Endothelial cell of umbilical vein (primary cell): ENCODE data around the gene CLCN2. TPM values are rescaled to one million over a fixed set of nuclear protein-coding genes. Genes with fewer than 3 reads are reported as not detected.

ENCODE experiments used
- BruUV-seq: library from RNA; stranded (reverse); fragments of 400-500 nt; replicated peaks from 2 replicates; lab custom pipeline; 2021; lab: Mats Ljungman, UMichigan
- CTCF ChIA-PET: fragments of 300-600, 350-600 bp; sonication (Branson Sonifier 250); formaldehyde crosslinking; loops from one replicate; lab custom pipeline; 2021; ENCODE audit warnings: antibody characterized with exemption, inconsistent platforms; lab: Charles Lee
- POLR2A ChIA-PET: fragments of 300-600, 350-600 bp; sonication (Branson Sonifier 250); formaldehyde crosslinking; loops from one replicate; lab custom pipeline; 2021; ENCODE audit warnings: antibody characterized with exemption, inconsistent platforms; lab: Charles Lee
- DNase-seq: peaks from one replicate; pipeline ENCODE4 v3.0.0-alpha.2; 2011; ENCODE audit warnings: low read depth, low spot score
- FAIRE-seq: peaks from 2 replicates; lab custom pipeline; 2011; peaks lifted over from hg19 to GRCh38; lab: Jason Lieb, UNC
- H2AFZ ChIP-seq: 2 replicates; pipeline ENCODE4 v1.6.0; 2012; ENCODE audit warnings: low read depth, low read length, control low read depth, inconsistent platforms
- H3K27ac ChIP-seq: 2 replicates; pipeline ENCODE4 v1.5.1; 2011; ENCODE audit warnings: low read depth, mild to moderate bottlenecking, control low read depth, low read length, moderate library complexity; ENCODE audit not compliant: insufficient read depth
- H3K27me3 ChIP-seq, 2 experiments: 2 replicates each; pipeline versions ENCODE4 v1.6.0 to v1.6.1; 2011; ENCODE audit warnings: low read length in 2 of 2, mixed read lengths in 1 of 2; ENCODE audit not compliant: control insufficient read depth in 2 of 2, insufficient read depth in 2 of 2
- H3K36me3 ChIP-seq, 2 experiments: 2 replicates in 1 of 2; 3 replicates in 1 of 2; pipeline ENCODE4 v1.5.1; 2011; ENCODE audit warnings: low read length in 2 of 2, mild to moderate bottlenecking in 1 of 2, moderate library complexity in 1 of 2; ENCODE audit not compliant: control insufficient read depth in 2 of 2, insufficient read depth in 2 of 2; ENCODE audit errors: extremely low read depth in 1 of 2
- H3K4me1 ChIP-seq: 3 replicates; pipeline ENCODE4 v1.5.1; 2011; ENCODE audit warnings: mild to moderate bottlenecking, low read length; ENCODE audit not compliant: control insufficient read depth, insufficient read depth; ENCODE audit errors: extremely low read depth
- H3K4me2 ChIP-seq: 2 replicates; pipeline ENCODE4 v1.6.1; 2011; ENCODE audit warnings: low read length, control low read depth, mixed read lengths; ENCODE audit not compliant: insufficient read depth
- H3K4me3 ChIP-seq, 3 experiments: fragments of 200-600 bp in 1 of 3; sonication (generic), shearing (Covaris generic) in 1 of 3; replicated peaks in 1 of 3; 2 replicates each; pipeline ENCODE4 v1.5.1; 2011 to 2016; ENCODE audit warnings: control low read depth in 3 of 3, low read length in 3 of 3, mild to moderate bottlenecking in 2 of 3, inconsistent platforms in 1 of 3, low read depth in 1 of 3, moderate library complexity in 1 of 3; ENCODE audit not compliant: insufficient read depth in 1 of 3
- H3K79me2 ChIP-seq: 2 replicates; pipeline ENCODE4 v1.6.0; 2012; ENCODE audit warnings: low read length, inconsistent platforms; ENCODE audit not compliant: control insufficient read depth, insufficient read depth
- H3K9ac ChIP-seq: replicated peaks from 2 replicates; pipeline ENCODE3; 2011; ENCODE audit warnings: low read length, control low read depth; ENCODE audit not compliant: insufficient read depth; ENCODE audit errors: extremely low read depth
- H3K9me1 ChIP-seq: replicated peaks from 3 replicates; pipeline ENCODE4 v1.6.0; 2011; ENCODE audit warnings: mild to moderate bottlenecking, low read length; ENCODE audit not compliant: control insufficient read depth, insufficient read depth; ENCODE audit errors: extremely low read depth
- H3K9me3 ChIP-seq: replicated peaks from 2 replicates; pipeline ENCODE4 v1.5.1; 2012; ENCODE audit warnings: low read length, inconsistent platforms; ENCODE audit not compliant: control insufficient read depth, insufficient read depth
- H4K20me1 ChIP-seq: replicated peaks from 2 replicates; pipeline ENCODE3; 2011; ENCODE audit warnings: mild to moderate bottlenecking, low read length; ENCODE audit not compliant: control insufficient read depth, insufficient read depth; ENCODE audit errors: extremely low read depth
- EZH2 ChIP-seq: IDR thresholded peaks from 2 replicates; pipeline ENCODE4 v1.6.1; 2012; ENCODE audit warnings: borderline replicate concordance, low read depth, mild to moderate bottlenecking, moderate library complexity, low read length, inconsistent platforms; ENCODE audit not compliant: severe bottlenecking
- FOS ChIP-seq: IDR thresholded peaks from 2 replicates; pipeline ENCODE4 v1.6.1; 2011; ENCODE audit warnings: mild to moderate bottlenecking, low read length, moderate library complexity, borderline replicate concordance; ENCODE audit not compliant: insufficient read depth
- GATA2 ChIP-seq: IDR thresholded peaks from 2 replicates; pipeline ENCODE4 v1.7.0; 2011; ENCODE audit warnings: low read depth, mild to moderate bottlenecking, moderate library complexity, mixed read lengths, low read length; ENCODE audit not compliant: insufficient read length, insufficient read depth
- JUN ChIP-seq: IDR thresholded peaks from 2 replicates; pipeline ENCODE4 v1.6.1; 2011; ENCODE audit warnings: borderline replicate concordance, low read depth; ENCODE audit not compliant: insufficient read length, insufficient read depth
- MAX ChIP-seq: IDR thresholded peaks from 2 replicates; pipeline ENCODE4 v1.6.1; 2011; ENCODE audit not compliant: insufficient read depth, insufficient read length
- MYC ChIP-seq: IDR thresholded peaks from one replicate; pipeline ENCODE4 v1.6.1; 2011; ENCODE audit warnings: mild to moderate bottlenecking, low read depth, low read length
- POLR2A ChIP-seq: IDR thresholded peaks from 2 replicates; pipeline ENCODE4 v1.6.1; 2012; ENCODE audit warnings: low read depth, mild to moderate bottlenecking, control low read depth, low read length
- POLR2AphosphoS5 ChIP-seq: IDR thresholded peaks from 2 replicates; pipeline ENCODE4 v1.6.1; 2012; ENCODE audit warnings: low read depth, mild to moderate bottlenecking, control low read depth, low read length, moderate library complexity; ENCODE audit not compliant: insufficient read depth
- dilution Hi-C: fragments of 300-500 bp; cut with MboI; formaldehyde crosslinking; loops from one replicate; pipeline ENCODE4 v1.15.0; 2019; ENCODE audit warnings: low sequenced_read_pairs; ENCODE audit not compliant: extremely low pct_ligation_motif_present
- intact Hi-C: fragments of 100-400 bp; cut with micrococcal nuclease; formaldehyde crosslinking; loops from one replicate; pipeline ENCODE4 v1.10.0; 2022
- polyA plus RNA-seq, 4 experiments: library from polyadenylated mRNA; depleted of rRNA in 3 of 4; stranded (reverse) in 3 of 4; unstranded in 1 of 4; fragments of >200 nt; gene quantifications; 2 replicates each; pipeline versions ENCODE4 v1.2.1 to v1.2.3, GENCODE V29; 2011 to 2012; ENCODE audit warnings: missing spikeins in 1 of 4
- total RNA-seq: library from RNA; stranded (reverse); gene quantifications from 2 replicates; pipeline ENCODE4 v1.2.3, GENCODE V29; 2021
- TF ChIP-seq, protein P1 (sequence below), 2 donors: IDR thresholded peaks; 1 replicate in 1 of 2; 2 replicates in 1 of 2; pipeline ENCODE4 v1.5.1; 2011; ENCODE audit warnings: low read length in 2 of 2, mild to moderate bottlenecking in 2 of 2, moderate library complexity in 2 of 2, control low read depth in 1 of 2, inconsistent platforms in 1 of 2, low read depth in 1 of 2; ENCODE audit not compliant: insufficient read depth in 1 of 2; ENCODE audit errors: extremely low read depth in 1 of 2

The CLCN2 gene
- total and polyA plus RNA-seq, 2 donors (not counting 3 experiments of a cell fraction or from before 2014, with no cell fraction given) = 3.5 to 6.5 TPM

DNA sequence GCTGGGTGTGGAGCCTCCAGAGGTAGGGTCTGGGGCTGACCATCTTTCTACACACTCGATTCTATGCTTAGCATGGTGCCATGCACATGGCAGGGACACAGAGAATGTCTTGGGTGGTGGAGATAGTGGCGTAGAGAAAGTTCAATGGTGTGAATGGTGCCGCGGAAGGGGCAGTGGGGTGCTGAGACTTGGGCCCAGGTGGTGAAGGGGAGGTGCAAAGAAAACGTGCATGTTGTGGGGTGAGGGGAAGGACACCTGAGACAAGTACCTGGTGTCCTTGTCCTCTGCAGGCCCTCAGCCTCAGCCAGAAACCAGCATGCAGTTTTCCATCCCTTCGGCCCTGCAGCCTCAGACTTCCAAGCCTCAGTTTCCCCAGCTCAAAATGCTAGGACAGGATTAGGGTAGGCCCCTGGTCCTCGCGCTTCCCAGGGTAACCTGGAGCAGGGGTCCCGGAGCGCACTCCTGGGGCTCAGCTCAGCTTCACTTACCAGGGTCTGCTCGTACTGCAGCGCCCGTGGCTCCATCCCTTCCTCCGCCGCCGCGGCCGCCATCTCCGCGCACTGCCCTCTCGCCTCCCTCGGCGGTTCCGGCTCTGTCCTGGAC, 375 bp downstream of the CLCN2 start:
- peaks cover 21% of the 10 kb centered on the region for H3K79me2 ChIP-seq
- H3K4me1 ChIP-seq = peaks cover 14% of the 10 kb centered on the region
- no peak overlapping the region for H3K27ac ChIP-seq
- no peaks in the 10 kb centered on the region for H3K9me3 ChIP-seq
- no TSS peak for BruUV-seq
- peak overlapping the region; percentile 3 to 87 (median 59) for H3K4me3 ChIP-seq
- H4K20me1 ChIP-seq = no peaks in the 10 kb centered on the region
- H3K36me3 ChIP-seq = peaks cover 0 to 6% of the 10 kb centered on the region in 2 experiments
- TF ChIP-seq FOS (no peak), POLR2A (no peak), JUN (no peak), GATA2 (no peak), MAX (no peak)
- DNase-seq (peak; percentile 18), FAIRE-seq (peak; percentile 37)
- CTCF ChIA-PET = interaction anchor here (1.2 to 2.9 kb wide), 7 partner anchors 11 to 180 kb away, joined by 3 to 17 read pairs (median 4); no protein-coding TSS in a partner anchor
- intact Hi-C loops (no loop called here), dilution Hi-C loops (no loop called here)
- H3K4me2 ChIP-seq = peak overlapping the region; percentile 36
- H3K27me3 ChIP-seq = no peaks in the 10 kb centered on the region
- H3K9me1 ChIP-seq = no peaks in the 10 kb centered on the region
- peak overlapping the region; percentile 32 for H2AFZ ChIP-seq
- peak overlapping the region; percentile 18 for H3K9ac ChIP-seq
- POLR2A ChIA-PET = no interaction called here

- Histone ChIP-seq H3K9me3 (no peaks in the 10 kb centered on the region), H3K36me3 (peaks cover 0 to 5% of the 10 kb centered on the region in 2 experiments), H2AFZ (no peak overlapping the region), H3K4me3 (no peak overlapping the region), H3K4me1 (peaks cover 14% of the 10 kb centered on the region), H3K9ac (no peak overlapping the region), H3K79me2 (peaks cover 21% of the 10 kb centered on the region), H3K4me2 (peak overlapping the region; percentile 36), H3K9me1 (no peaks in the 10 kb centered on the region), H4K20me1 (no peaks in the 10 kb centered on the region), H3K27me3 (no peaks in the 10 kb centered on the region), H3K27ac (no peak overlapping the region)
- POLR2A ChIA-PET = no interaction called here
- dilution Hi-C loops (no loop called here), intact Hi-C loops (no loop called here)
- FAIRE-seq (no peak), DNase-seq (no peak)
- CTCF ChIA-PET = interaction anchor here (1.2 to 2.9 kb wide), 6 partner anchors 11 to 181 kb away, joined by 3 to 17 read pairs (median 4); no protein-coding TSS in a partner anchor
- BruUV-seq = no TSS peak
- TF ChIP-seq, protein P1, sequence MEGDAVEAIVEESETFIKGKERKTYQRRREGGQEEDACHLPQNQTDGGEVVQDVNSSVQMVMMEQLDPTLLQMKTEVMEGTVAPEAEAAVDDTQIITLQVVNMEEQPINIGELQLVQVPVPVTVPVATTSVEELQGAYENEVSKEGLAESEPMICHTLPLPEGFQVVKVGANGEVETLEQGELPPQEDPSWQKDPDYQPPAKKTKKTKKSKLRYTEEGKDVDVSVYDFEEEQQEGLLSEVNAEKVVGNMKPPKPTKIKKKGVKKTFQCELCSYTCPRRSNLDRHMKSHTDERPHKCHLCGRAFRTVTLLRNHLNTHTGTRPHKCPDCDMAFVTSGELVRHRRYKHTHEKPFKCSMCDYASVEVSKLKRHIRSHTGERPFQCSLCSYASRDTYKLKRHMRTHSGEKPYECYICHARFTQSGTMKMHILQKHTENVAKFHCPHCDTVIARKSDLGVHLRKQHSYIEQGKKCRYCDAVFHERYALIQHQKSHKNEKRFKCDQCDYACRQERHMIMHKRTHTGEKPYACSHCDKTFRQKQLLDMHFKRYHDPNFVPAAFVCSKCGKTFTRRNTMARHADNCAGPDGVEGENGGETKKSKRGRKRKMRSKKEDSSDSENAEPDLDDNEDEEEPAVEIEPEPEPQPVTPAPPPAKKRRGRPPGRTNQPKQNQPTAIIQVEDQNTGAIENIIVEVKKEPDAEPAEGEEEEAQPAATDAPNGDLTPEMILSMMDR (IDR thresholded peaks at IDR 0.05; ENCODE audit: extremely low read depth in 1 of 2, insufficient read depth in 1 of 2, low read depth in 1 of 2, low read length in 2 of 2) = no peak
- TF ChIP-seq MAX (no peak), MYC (no peak), EZH2 (no peak), GATA2 (no peak), FOS (no peak), POLR2AphosphoS5 (no peak), JUN (no peak), POLR2A (no peak)
These were observed 1.1 kb downstream of the CLCN2 start for GRCh38 chr3:184360070-184360928.
